ENCODE data around the gene CNDP1.

DNA sequence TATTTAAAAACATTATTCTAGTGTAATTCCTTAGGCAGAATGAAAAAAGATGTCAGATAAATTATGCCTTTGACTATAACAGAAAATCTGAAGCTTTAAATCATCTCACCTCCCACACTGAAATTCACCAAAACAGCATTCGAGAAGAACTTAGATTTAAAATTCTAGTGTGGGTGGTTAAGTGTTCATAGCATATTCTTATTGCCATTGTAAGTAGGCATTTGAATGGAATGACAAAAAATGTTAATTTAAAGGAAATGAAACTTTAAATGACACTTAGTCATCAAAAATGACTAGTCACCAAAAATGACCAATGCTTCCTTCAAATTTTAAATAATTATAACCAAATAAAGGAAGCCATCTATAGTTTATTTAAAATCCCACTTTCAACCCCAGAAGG, 56.4 kb downstream of the CNDP1 start:
- TF ChIP-seq, protein P1, sequence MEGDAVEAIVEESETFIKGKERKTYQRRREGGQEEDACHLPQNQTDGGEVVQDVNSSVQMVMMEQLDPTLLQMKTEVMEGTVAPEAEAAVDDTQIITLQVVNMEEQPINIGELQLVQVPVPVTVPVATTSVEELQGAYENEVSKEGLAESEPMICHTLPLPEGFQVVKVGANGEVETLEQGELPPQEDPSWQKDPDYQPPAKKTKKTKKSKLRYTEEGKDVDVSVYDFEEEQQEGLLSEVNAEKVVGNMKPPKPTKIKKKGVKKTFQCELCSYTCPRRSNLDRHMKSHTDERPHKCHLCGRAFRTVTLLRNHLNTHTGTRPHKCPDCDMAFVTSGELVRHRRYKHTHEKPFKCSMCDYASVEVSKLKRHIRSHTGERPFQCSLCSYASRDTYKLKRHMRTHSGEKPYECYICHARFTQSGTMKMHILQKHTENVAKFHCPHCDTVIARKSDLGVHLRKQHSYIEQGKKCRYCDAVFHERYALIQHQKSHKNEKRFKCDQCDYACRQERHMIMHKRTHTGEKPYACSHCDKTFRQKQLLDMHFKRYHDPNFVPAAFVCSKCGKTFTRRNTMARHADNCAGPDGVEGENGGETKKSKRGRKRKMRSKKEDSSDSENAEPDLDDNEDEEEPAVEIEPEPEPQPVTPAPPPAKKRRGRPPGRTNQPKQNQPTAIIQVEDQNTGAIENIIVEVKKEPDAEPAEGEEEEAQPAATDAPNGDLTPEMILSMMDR (IDR thresholded peaks at IDR 0.05; ENCODE audit: low read length), result no peak
- TF ChIP-seq EZH2 (optimal IDR thresholded peaks at IDR 0.05; ENCODE audit: low read depth, low read length) (no peak), EZH2phosphoT487 (IDR thresholded peaks at IDR 0.05; ENCODE audit: low read length) (no peak)
